ENCODE data around the gene CDC42EP2. TPM values are rescaled to one million over a fixed set of nuclear protein-coding genes. Genes with fewer than 3 reads are reported as not detected.

The CDC42EP2 gene
- total RNA-seq, 2 experiments from 2014 or later = 0.96 TPM; not detected in 1

DNA sequence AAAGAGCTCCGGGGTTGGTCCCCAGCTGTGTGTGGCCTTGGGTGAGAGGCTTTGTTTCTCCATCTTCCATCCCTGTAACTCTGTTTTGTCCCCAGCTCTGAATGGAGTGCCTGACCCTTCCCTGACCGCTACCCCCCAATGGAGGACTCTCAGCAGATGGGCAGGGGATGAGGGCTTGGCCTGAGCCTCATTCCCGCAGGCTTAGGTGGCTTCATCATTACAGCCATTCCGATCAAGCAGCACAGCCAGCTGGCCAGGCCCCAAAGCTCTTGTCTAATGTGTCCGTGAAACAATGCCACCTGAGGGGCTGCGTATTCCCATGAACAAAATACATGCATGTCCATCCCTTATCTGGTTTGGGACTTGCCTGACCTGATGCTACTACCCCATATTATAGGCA is 3.9 kb upstream of the CDC42EP2 start:
- Mint-ChIP-seq H3K27ac (no peak overlapping the region), H3K27me3 (no peaks in the 10 kb centered on the region), H3K4me3 (no peak overlapping the region), H3K9me3 (no peaks in the 10 kb centered on the region), H3K36me3 (ENCODE audit: low read depth) (no peaks in the 10 kb centered on the region), H3K4me1 (ENCODE audit: low read depth) (peaks cover 8% of the 10 kb centered on the region)
- Histone ChIP-seq H3K36me3 (ENCODE audit: insufficient read depth, low read length) (no peaks in the 10 kb centered on the region), H3K27me3 (ENCODE audit: control insufficient read depth in 1 of 2, insufficient read depth in 2 of 2, low read length in 2 of 2) (peaks cover 0 to 2% of the 10 kb centered on the region in 2 experiments), H3K27ac (ENCODE audit: low read depth in 1 of 2, low read length in 2 of 2) (no peak overlapping the region), H3K4me3 (ENCODE audit: low read length) (no peak overlapping the region), H3K9me3 (ENCODE audit: control insufficient read depth in 1 of 2, insufficient read depth in 1 of 2, low read length in 2 of 2) (no peaks in the 10 kb centered on the region), H3K4me1 (ENCODE audit: insufficient read depth, low read length) (peaks cover 17% of the 10 kb centered on the region)
- TF ChIP-seq, protein P1, sequence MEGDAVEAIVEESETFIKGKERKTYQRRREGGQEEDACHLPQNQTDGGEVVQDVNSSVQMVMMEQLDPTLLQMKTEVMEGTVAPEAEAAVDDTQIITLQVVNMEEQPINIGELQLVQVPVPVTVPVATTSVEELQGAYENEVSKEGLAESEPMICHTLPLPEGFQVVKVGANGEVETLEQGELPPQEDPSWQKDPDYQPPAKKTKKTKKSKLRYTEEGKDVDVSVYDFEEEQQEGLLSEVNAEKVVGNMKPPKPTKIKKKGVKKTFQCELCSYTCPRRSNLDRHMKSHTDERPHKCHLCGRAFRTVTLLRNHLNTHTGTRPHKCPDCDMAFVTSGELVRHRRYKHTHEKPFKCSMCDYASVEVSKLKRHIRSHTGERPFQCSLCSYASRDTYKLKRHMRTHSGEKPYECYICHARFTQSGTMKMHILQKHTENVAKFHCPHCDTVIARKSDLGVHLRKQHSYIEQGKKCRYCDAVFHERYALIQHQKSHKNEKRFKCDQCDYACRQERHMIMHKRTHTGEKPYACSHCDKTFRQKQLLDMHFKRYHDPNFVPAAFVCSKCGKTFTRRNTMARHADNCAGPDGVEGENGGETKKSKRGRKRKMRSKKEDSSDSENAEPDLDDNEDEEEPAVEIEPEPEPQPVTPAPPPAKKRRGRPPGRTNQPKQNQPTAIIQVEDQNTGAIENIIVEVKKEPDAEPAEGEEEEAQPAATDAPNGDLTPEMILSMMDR (IDR thresholded peaks at IDR 0.05) = no peak
- CTCF ChIA-PET = interaction anchor here (1.0 to 1.2 kb wide), 2 partner anchors 22 to 200 kb away, joined by 3 read pairs; no protein-coding TSS in a partner anchor
- no peak for DNase-seq
- ATAC-seq (ENCODE audit: poor library complexity) = no peak
- POLR2A ChIA-PET = no interaction called here
- intact Hi-C loops (cut with DNase I, micrococcal nuclease) = loop anchor here (5.0 to 10.0 kb wide), 2 partner anchors 296 to 298 kb away; partner anchors contain the start of gene ARL2 (in 2 of the 2)

DNA sequence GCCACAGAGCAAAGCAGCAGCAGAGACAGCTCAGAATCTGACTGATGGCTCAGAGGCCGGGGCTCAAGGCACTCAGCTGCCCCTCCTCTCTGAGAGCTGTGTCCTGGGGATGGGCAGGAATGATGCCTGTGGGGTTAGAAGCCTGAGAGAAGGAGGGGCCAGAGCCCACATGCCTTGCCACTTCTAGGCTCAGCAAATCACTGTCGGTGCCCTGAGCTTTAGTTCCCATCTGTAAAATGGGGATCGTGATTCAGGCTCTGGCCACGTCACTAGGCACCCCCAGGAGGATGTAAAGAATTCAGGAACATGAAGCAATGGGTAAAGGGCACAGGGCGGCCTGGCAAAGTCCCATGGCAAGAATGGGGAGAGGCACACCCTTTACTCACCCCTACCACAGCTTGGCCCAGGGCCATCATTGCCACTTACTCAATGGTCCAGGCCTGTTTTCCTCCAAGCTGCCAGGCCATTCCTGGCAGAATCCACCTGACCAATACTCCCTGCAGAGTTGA is 3.4 kb upstream of the CDC42EP2 start:
- Mint-ChIP-seq H3K27me3 (no peaks in the 10 kb centered on the region), H3K4me3 (no peak overlapping the region), H3K9me3 (no peaks in the 10 kb centered on the region), H3K4me1 (ENCODE audit: low read depth) (peaks cover 12% of the 10 kb centered on the region), H3K27ac (no peak overlapping the region), H3K36me3 (ENCODE audit: low read depth) (no peaks in the 10 kb centered on the region)
- ChIA-PET POLR2A (no interaction called here), CTCF (interaction anchor here (0.7 to 1.2 kb wide), 3 partner anchors 21 to 1127 kb away, joined by 3 read pairs; partner anchors contain the start of gene MRPL11)
- Histone ChIP-seq H3K27me3 (ENCODE audit: control insufficient read depth in 1 of 2, insufficient read depth in 2 of 2, low read length in 2 of 2) (peaks cover 0 to 2% of the 10 kb centered on the region in 2 experiments), H3K27ac (ENCODE audit: low read depth in 1 of 2, low read length in 2 of 2) (no peak overlapping the region), H3K4me1 (ENCODE audit: insufficient read depth, low read length) (peaks cover 21% of the 10 kb centered on the region), H3K36me3 (ENCODE audit: insufficient read depth, low read length) (no peaks in the 10 kb centered on the region), H3K9me3 (ENCODE audit: control insufficient read depth in 1 of 2, insufficient read depth in 1 of 2, low read length in 2 of 2) (no peaks in the 10 kb centered on the region), H3K4me3 (ENCODE audit: low read length) (no peak overlapping the region)
- intact Hi-C loops (cut with DNase I, micrococcal nuclease) = loop anchor here (5.0 to 10.0 kb wide), 2 partner anchors 296 to 299 kb away; partner anchors contain the start of gene ARL2 (in 2 of the 2)
- ATAC-seq (ENCODE audit: poor library complexity) (no peak), DNase-seq (peak in 1 of 14 experiments; percentile 37)
- TF ChIP-seq, protein P1 (IDR thresholded peaks at IDR 0.05) = no peak

DNA sequence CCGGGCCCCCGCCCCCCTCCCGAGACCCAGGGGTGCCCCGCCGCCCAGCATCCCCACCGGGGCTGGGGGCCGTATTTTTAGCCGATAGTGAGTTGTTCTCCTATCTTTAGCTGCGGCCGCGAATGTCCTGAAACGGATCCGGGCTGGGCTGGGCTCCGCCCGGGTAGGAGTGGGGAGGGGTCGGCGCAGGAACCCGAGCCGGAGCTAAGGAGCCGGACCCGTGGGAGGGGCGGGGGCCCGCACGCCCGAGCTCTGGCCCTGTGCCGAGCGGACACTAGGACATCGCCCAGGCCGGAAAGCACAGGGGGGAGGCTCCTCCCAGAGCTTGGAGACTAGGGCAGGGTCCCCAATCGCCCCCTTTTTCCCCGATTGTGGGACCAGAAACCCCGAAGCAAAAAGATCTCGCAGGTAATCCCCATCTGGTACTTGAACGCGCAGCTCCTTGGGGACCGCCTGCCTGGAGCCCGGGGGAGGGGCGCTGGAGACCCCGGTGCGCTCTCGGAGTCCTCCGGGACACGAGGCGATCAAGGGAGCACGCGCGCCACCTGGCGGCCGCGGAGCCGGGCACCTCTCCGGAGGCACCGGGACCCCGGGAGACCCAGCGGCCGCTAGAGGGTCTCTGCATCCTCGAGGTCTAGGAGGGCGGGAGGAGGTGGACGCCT is 669 bp downstream of the CDC42EP2 start:
- no peaks in the 10 kb centered on the region for H3K9me3 ChIP-seq (ENCODE audit: control insufficient read depth in 1 of 2, insufficient read depth in 1 of 2, low read length in 2 of 2)
- TF ChIP-seq, protein P1 (IDR thresholded peaks at IDR 0.05) = peak; percentile 99
- intact Hi-C loops (cut with DNase I, micrococcal nuclease) = loop anchor here (1.0 to 10.0 kb wide), 6 partner anchors 17 to 301 kb away; partner anchors contain the start of genes ARL2 (in 1 of the 2) and DPF2 (in 1 of the 2)
- H3K27ac ChIP-seq (ENCODE audit: low read depth in 1 of 2, low read length in 2 of 2) = no peak overlapping the region
- peak overlapping the region; percentile 90 for H3K4me3 ChIP-seq (ENCODE audit: low read length)
- Mint-ChIP-seq H3K4me3 (peak overlapping the region; percentile 86), H3K27me3 (no peaks in the 10 kb centered on the region), H3K36me3 (ENCODE audit: low read depth) (no peaks in the 10 kb centered on the region), H3K4me1 (ENCODE audit: low read depth) (peaks cover 12% of the 10 kb centered on the region), H3K27ac (no peak overlapping the region), H3K9me3 (no peaks in the 10 kb centered on the region)
- POLR2A ChIA-PET = interaction anchor here (0.6 to 3.8 kb wide), 11 partner anchors 14 to 1044 kb away, joined by 3 to 16 read pairs (median 11); partner anchors contain the start of genes DPF2, MALAT1, POLA2 and SYVN1
- H3K36me3 ChIP-seq (ENCODE audit: insufficient read depth, low read length) = no peaks in the 10 kb centered on the region
- ATAC-seq (ENCODE audit: poor library complexity) (peak; percentile 69), DNase-seq (peak; percentile 69 to 88 (median 72))
- CTCF ChIA-PET = interaction anchor here (0.7 to 5.2 kb wide), 16 partner anchors 9 to 301 kb away, joined by 3 to 55 read pairs (median 4); partner anchors contain the start of genes ARL2, DPF2, POLA2 and TIGD3
- peaks cover 21% of the 10 kb centered on the region for H3K4me1 ChIP-seq (ENCODE audit: insufficient read depth, low read length)
- H3K27me3 ChIP-seq (ENCODE audit: control insufficient read depth in 1 of 2, insufficient read depth in 2 of 2, low read length in 2 of 2) = peaks cover under 1 to 2% of the 10 kb centered on the region in 2 experiments

Data from CD4-positive, alpha-beta T cell (primary cell).